HEK293T (cell line): ENCODE results near the gene CDH15.

Experiments
- FOXA1 ChIP-seq: fragments of 450-650 bp; IDR thresholded peaks from 2 replicates; pipeline ENCODE4 v1.6.1; 2016; ENCODE audit warnings: mild to moderate bottlenecking
- FOXK2 ChIP-seq: fragments of 450-650 bp; IDR thresholded peaks from 2 replicates; pipeline ENCODE4 v1.6.1; 2016; ENCODE audit warnings: mild to moderate bottlenecking

- no peak for TF ChIP-seq FOXK2
- no peak for TF ChIP-seq FOXA1
Observed at GRCh38 chr16:89184933-89185794, 13.6 kb downstream of the CDH15 start.
